ENCODE results near the gene MAB21L1.

Gene MAB21L1

GRCh38 chr13:35473802-35474201 is 2.7 kb downstream of the MAB21L1 start:
- H3K36me3 ChIP-seq (ENCODE audit: insufficient read depth, low read length) = no peaks in the 10 kb centered on the region
- peak overlapping the region; percentile 96 for H3K4me2 ChIP-seq (ENCODE audit: low read length)
- no peak overlapping the region for H2AFZ ChIP-seq (ENCODE audit: low read length)
- H3K9me2 ChIP-seq (ENCODE audit: low read depth, low read length) = no peaks in the 10 kb centered on the region
- H3K27ac ChIP-seq (ENCODE audit: low read depth, low read length, poor library complexity, severe bottlenecking) = peak overlapping the region; percentile 23
- no peaks in the 10 kb centered on the region for H4K20me1 ChIP-seq (ENCODE audit: insufficient read depth, low read length)
- H3K4me1 ChIP-seq (ENCODE audit: insufficient read depth, low read length, severe bottlenecking) = peaks cover 20% of the 10 kb centered on the region
- no peaks in the 10 kb centered on the region for H3K27me3 ChIP-seq (ENCODE audit: insufficient read depth, low read length)
- peak overlapping the region; percentile 91 for H3K9ac ChIP-seq (ENCODE audit: low read length)
- H3K79me2 ChIP-seq (ENCODE audit: insufficient read depth, low read length) = peaks cover 13% of the 10 kb centered on the region
- H3K9me3 ChIP-seq (ENCODE audit: low read length) = no peaks in the 10 kb centered on the region
- no peaks in the 10 kb centered on the region for H3F3A ChIP-seq (ENCODE audit: insufficient read depth, low read length)
- TF ChIP-seq EZH2 (IDR thresholded peaks at IDR 0.05; ENCODE audit: borderline replicate concordance, low read length) = no peak
- peak overlapping the region; percentile 88 for H3K4me3 ChIP-seq (ENCODE audit: low read depth, low read length, poor library complexity, severe bottlenecking)

GRCh38 chr13:35473206-35473775 is 3.2 kb downstream of the MAB21L1 start:
- Histone ChIP-seq H3K4me2 (ENCODE audit: low read length) (peak overlapping the region; percentile 96), H3K4me3 (ENCODE audit: low read depth, low read length, poor library complexity, severe bottlenecking) (peak overlapping the region; percentile 88), H2AFZ (ENCODE audit: low read length) (no peak overlapping the region), H3K79me2 (ENCODE audit: insufficient read depth, low read length) (peaks cover 13% of the 10 kb centered on the region), H3K9me3 (ENCODE audit: low read length) (no peaks in the 10 kb centered on the region), H3K36me3 (ENCODE audit: insufficient read depth, low read length) (no peaks in the 10 kb centered on the region), H3K9me2 (ENCODE audit: low read depth, low read length) (no peaks in the 10 kb centered on the region), H3K9ac (ENCODE audit: low read length) (peak overlapping the region; percentile 91), H3K27me3 (ENCODE audit: insufficient read depth, low read length) (no peaks in the 10 kb centered on the region), H3K4me1 (ENCODE audit: insufficient read depth, low read length, severe bottlenecking) (peaks cover 16% of the 10 kb centered on the region), H4K20me1 (ENCODE audit: insufficient read depth, low read length) (no peaks in the 10 kb centered on the region), H3F3A (ENCODE audit: insufficient read depth, low read length) (no peaks in the 10 kb centered on the region), H3K27ac (ENCODE audit: low read depth, low read length, poor library complexity, severe bottlenecking) (peak overlapping the region; percentile 23)
- TF ChIP-seq EZH2 (IDR thresholded peaks at IDR 0.05; ENCODE audit: borderline replicate concordance, low read length) (no peak), CTCF (IDR thresholded peaks at IDR 0.05; ENCODE audit: low read length) (no peak)

- Histone ChIP-seq H3K27ac (ENCODE audit: low read depth, low read length, poor library complexity, severe bottlenecking) (no peak overlapping the region), H3K9me3 (ENCODE audit: low read length) (no peaks in the 10 kb centered on the region), H2AFZ (ENCODE audit: low read length) (no peak overlapping the region), H4K20me1 (ENCODE audit: insufficient read depth, low read length) (no peaks in the 10 kb centered on the region), H3K4me1 (ENCODE audit: insufficient read depth, low read length, severe bottlenecking) (peaks cover 8% of the 10 kb centered on the region), H3K36me3 (ENCODE audit: insufficient read depth, low read length) (no peaks in the 10 kb centered on the region), H3K4me2 (ENCODE audit: low read length) (no peak overlapping the region), H3K9me2 (ENCODE audit: low read depth, low read length) (no peaks in the 10 kb centered on the region), H3K27me3 (ENCODE audit: insufficient read depth, low read length) (no peaks in the 10 kb centered on the region), H3K79me2 (ENCODE audit: insufficient read depth, low read length) (peaks cover 13% of the 10 kb centered on the region), H3K9ac (ENCODE audit: low read length) (no peak overlapping the region), H3F3A (ENCODE audit: insufficient read depth, low read length) (no peaks in the 10 kb centered on the region), H3K4me3 (ENCODE audit: low read depth, low read length, poor library complexity, severe bottlenecking) (no peak overlapping the region)
- TF ChIP-seq EZH2 (IDR thresholded peaks at IDR 0.05; ENCODE audit: borderline replicate concordance, low read length) (no peak), CTCF (IDR thresholded peaks at IDR 0.05; ENCODE audit: low read length) (no peak)
Measured at GRCh38 chr13:35472323-35472881, 4.1 kb downstream of the MAB21L1 start.

Data from OCI-LY1 (cell line).